Dedifferentiated amniotic fluid mesenchymal stem cell (primary cell): ENCODE data around the gene VWA8.
A peak's percentile ranks its signal among the peaks of the same experiment; 100 is the strongest.

Experiments
- DNase-seq: peaks from one replicate; pipeline ENCODE4 v3.0.0-alpha.2; 2016; ENCODE audit errors: extremely low spot score

The VWA8 gene

GRCh38 chr13:41614671-41615527 is 346.0 kb downstream of the VWA8 start:
- no peak for DNase-seq

- peak; percentile 69 for DNase-seq
Measured at GRCh38 chr13:41613984-41614661, 346.8 kb downstream of the VWA8 start.

GRCh38 chr13:41613471-41613870 is 347.4 kb downstream of the VWA8 start:
- DNase-seq, result no peak

- no peak for DNase-seq
Measured at GRCh38 chr13:41611385-41611784, 349.5 kb downstream of the VWA8 start.

GRCh38 chr13:41610404-41610803 is 350.5 kb downstream of the VWA8 start:
- peak; percentile 50 for DNase-seq

GRCh38 chr13:41609828-41610227 is 351.1 kb downstream of the VWA8 start:
- DNase-seq, result no peak

GRCh38 chr13:41608839-41609177 is 352.1 kb downstream of the VWA8 start:
- peak; percentile 24 for DNase-seq

- DNase-seq, result no peak
Measured at GRCh38 chr13:41608111-41608838, 352.6 kb downstream of the VWA8 start.

GRCh38 chr13:41606646-41607045 is 354.3 kb downstream of the VWA8 start:
- DNase-seq, result no peak

GRCh38 chr13:41605319-41606285 is 355.3 kb downstream of the VWA8 start:
- DNase-seq, result no peak

- DNase-seq, result no peak
Measured at GRCh38 chr13:41603917-41604316, 357.0 kb downstream of the VWA8 start.

- peak; percentile 65 for DNase-seq
Measured at GRCh38 chr13:41601718-41602445, 359.0 kb downstream of the VWA8 start.

- no peak for DNase-seq
Measured at GRCh38 chr13:41599619-41600018, 361.3 kb downstream of the VWA8 start.

- DNase-seq, result no peak
Measured at GRCh38 chr13:41597348-41598041, 363.4 kb downstream of the VWA8 start.

GRCh38 chr13:41596190-41596589 is 364.7 kb downstream of the VWA8 start:
- DNase-seq, result no peak

- no peak for DNase-seq
Measured at GRCh38 chr13:41595298-41595697, 365.6 kb downstream of the VWA8 start.

- DNase-seq, result no peak
Measured at GRCh38 chr13:41590643-41591042, 370.3 kb downstream of the VWA8 start.

GRCh38 chr13:41590122-41590521 is 370.8 kb downstream of the VWA8 start:
- peak; percentile 30 for DNase-seq

GRCh38 chr13:41589434-41589833 is 371.5 kb downstream of the VWA8 start:
- no peak for DNase-seq

- DNase-seq, result peak; percentile 76
Measured at GRCh38 chr13:41588899-41589298, 372.0 kb downstream of the VWA8 start.
